CD4-positive, alpha-beta T cell (primary cell): Measurements from ENCODE around the gene TEPSIN. TPM values are rescaled to one million over a fixed set of nuclear protein-coding genes. Genes with fewer than 3 reads are reported as not detected.

Experiments
- ATAC-seq: fragments of 200-7000 bp; cut with Tn5 transposase; one replicate; pipeline ENCODE4 v1.10.0; 2022; ENCODE audit warnings: mild to moderate bottlenecking; ENCODE audit not compliant: poor library complexity
- CTCF ChIA-PET: fragments of 350-600 bp; sonication (Branson Sonifier 250); formaldehyde crosslinking; loops from one replicate; lab custom pipeline; 2021; ENCODE audit warnings: antibody characterized with exemption, inconsistent platforms; lab: Charles Lee
- POLR2A ChIA-PET: fragments of 350-600 bp; sonication (Branson Sonifier 250); formaldehyde crosslinking; loops from one replicate; lab custom pipeline; 2021; ENCODE audit warnings: antibody characterized with exemption, inconsistent platforms; lab: Charles Lee
- DNase-seq, 14 experiments: peaks; one replicate each; pipeline ENCODE4 v3.0.0-alpha.2; 2013 to 2020; ENCODE audit warnings: mixed read lengths in 2 of 14
- H3K27ac ChIP-seq, 2 donors: one replicate each; pipeline versions ENCODE4 v1.5.1 to v1.7.0; 2013; ENCODE audit warnings: low read length in 2 of 2, low read depth in 1 of 2, mild to moderate bottlenecking in 1 of 2
- H3K27me3 ChIP-seq, 2 experiments: 1 replicate in 1 of 2; 2 replicates in 1 of 2; pipeline versions ENCODE4 v1.6.1 to v1.7.0; 2013; ENCODE audit warnings: low read length in 2 of 2, control low read depth in 1 of 2, mild to moderate bottlenecking in 1 of 2, moderate library complexity in 1 of 2; ENCODE audit not compliant: insufficient read depth in 2 of 2, control insufficient read depth in 1 of 2
- H3K36me3 ChIP-seq: one replicate; pipeline ENCODE4 v1.6.1; 2013; ENCODE audit warnings: low read length, control low read depth; ENCODE audit not compliant: insufficient read depth
- H3K4me1 ChIP-seq: one replicate; pipeline ENCODE4 v1.6.1; 2013; ENCODE audit warnings: low read length, control low read depth; ENCODE audit not compliant: insufficient read depth
- H3K4me3 ChIP-seq: one replicate; pipeline ENCODE4 v1.5.1; 2013; ENCODE audit warnings: mild to moderate bottlenecking, low read length, moderate library complexity
- H3K9me3 ChIP-seq, 2 experiments: 1 replicate in 1 of 2; 2 replicates in 1 of 2; pipeline versions ENCODE4 v1.6.1 to v1.7.0; 2013; ENCODE audit warnings: low read length in 2 of 2, mild to moderate bottlenecking in 2 of 2, control low read depth in 1 of 2, moderate library complexity in 1 of 2; ENCODE audit not compliant: control insufficient read depth in 1 of 2, insufficient read depth in 1 of 2
- H3K27ac Mint-ChIP-seq: one replicate; pipeline ENCODE4 v1.8.0; 2020; ENCODE audit warnings: mixed read lengths
- H3K27me3 Mint-ChIP-seq: one replicate; pipeline ENCODE4 v1.8.0; 2021; ENCODE audit warnings: mixed read lengths
- H3K36me3 Mint-ChIP-seq: one replicate; pipeline ENCODE4 v1.8.0; 2021; ENCODE audit warnings: low read depth, mixed read lengths
- H3K4me1 Mint-ChIP-seq: one replicate; pipeline ENCODE4 v1.8.0; 2021; ENCODE audit warnings: low read depth, mixed read lengths
- H3K4me3 Mint-ChIP-seq: one replicate; pipeline ENCODE4 v1.8.0; 2020; ENCODE audit warnings: mild to moderate bottlenecking, mixed read lengths
- H3K9me3 Mint-ChIP-seq: one replicate; pipeline ENCODE4 v1.8.0; 2020; ENCODE audit warnings: mixed read lengths
- CTCF ChIP-seq: fragments of 200-600 bp; IDR thresholded peaks from one replicate; pipeline ENCODE4 v1.8.0; 2022; ENCODE audit warnings: antibody characterized with exemption, mild to moderate bottlenecking
- intact Hi-C, 2 experiments: fragments of 100-400 bp; cut with DNase I in 1 of 2; cut with micrococcal nuclease in 1 of 2; formaldehyde crosslinking; loops; one replicate each; pipeline versions ENCODE4 v1.15.1 to v1.9.0; 2023 to 2025; cut with DNase I, micrococcal nuclease
- total RNA-seq, 174 experiments: library from RNA in 2 of 174; stranded (reverse) in 2 of 174; gene quantifications; one replicate each; pipeline ENCODE4 v1.2.3 and lab custom pipeline; 2021 to 2026

Gene TEPSIN
- total RNA-seq, 2 experiments from 2014 or later = 68.2 to 74.4 TPM

- CTCF ChIA-PET = no interaction called here
Observed at GRCh38 chr17:81244358-81245023, 5.6 kb upstream of the TEPSIN start.

GRCh38 chr17:81243333-81243664 is 4.4 kb upstream of the TEPSIN start:
- Histone ChIP-seq H3K36me3 (peaks cover 11% of the 10 kb centered on the region), H3K4me1 (peaks cover 30% of the 10 kb centered on the region), H3K4me3 (no peak overlapping the region), H3K9me3 (no peaks in the 10 kb centered on the region), H3K27ac (no peak overlapping the region), H3K27me3 (no peaks in the 10 kb centered on the region)
- H3K27me3 Mint-ChIP-seq = no peaks in the 10 kb centered on the region
- H3K36me3 Mint-ChIP-seq = peaks cover 10% of the 10 kb centered on the region
- no peaks in the 10 kb centered on the region for H3K9me3 Mint-ChIP-seq
- peaks cover 23% of the 10 kb centered on the region for H3K4me1 Mint-ChIP-seq
- DNase-seq = no peak
- no peak for ATAC-seq
- ChIA-PET CTCF (no interaction called here), POLR2A (no interaction called here)
- H3K27ac Mint-ChIP-seq = no peak overlapping the region
- intact Hi-C loops = loop anchor here (5.0 kb wide), 2 partner anchors 101 to 211 kb away; no protein-coding TSS in a partner anchor
- H3K4me3 Mint-ChIP-seq = no peak overlapping the region
- TF ChIP-seq CTCF = no peak

More at GRCh38 chr17:81244358-81245023, 5.6 kb upstream of the TEPSIN start:
- no peak overlapping the region for H3K27ac Mint-ChIP-seq
- H3K4me3 Mint-ChIP-seq = peak overlapping the region; percentile 15
- POLR2A ChIA-PET = interaction anchor here (1.1 kb wide), 1 partner anchor 22 kb away, joined by 3 read pairs; the partner anchor contains the start of gene CEP131
- no peak for DNase-seq
- intact Hi-C loops = loop anchor here (5.0 kb wide), 2 partner anchors 102 to 212 kb away; no protein-coding TSS in a partner anchor
- no peak overlapping the region for H3K4me3 ChIP-seq
- H3K4me1 ChIP-seq = peaks cover 28% of the 10 kb centered on the region
- H3K27ac ChIP-seq = no peak overlapping the region
- H3K27me3 ChIP-seq = no peaks in the 10 kb centered on the region
- ATAC-seq = no peak
- peaks cover 18% of the 10 kb centered on the region for H3K4me1 Mint-ChIP-seq
- H3K9me3 ChIP-seq = no peaks in the 10 kb centered on the region
- peaks cover 13% of the 10 kb centered on the region for H3K36me3 ChIP-seq
- no peaks in the 10 kb centered on the region for H3K27me3 Mint-ChIP-seq
- no peak for TF ChIP-seq CTCF
- H3K36me3 Mint-ChIP-seq = peaks cover 5% of the 10 kb centered on the region
- H3K9me3 Mint-ChIP-seq = no peaks in the 10 kb centered on the region

- Mint-ChIP-seq H3K27ac (no peak overlapping the region), H3K9me3 (no peaks in the 10 kb centered on the region), H3K4me3 (peak overlapping the region; percentile 74), H3K27me3 (no peaks in the 10 kb centered on the region), H3K4me1 (peaks cover 29% of the 10 kb centered on the region), H3K36me3 (peaks cover 10% of the 10 kb centered on the region)
- POLR2A ChIA-PET = no interaction called here
- Histone ChIP-seq H3K9me3 (no peaks in the 10 kb centered on the region), H3K36me3 (peaks cover 11% of the 10 kb centered on the region), H3K4me1 (peaks cover 36% of the 10 kb centered on the region), H3K27me3 (no peaks in the 10 kb centered on the region), H3K4me3 (no peak overlapping the region), H3K27ac (no peak overlapping the region)
- no peak for TF ChIP-seq CTCF
- ATAC-seq (no peak), DNase-seq (no peak)
- intact Hi-C loops = loop anchor here (5.0 kb wide), 2 partner anchors 100 to 210 kb away; no protein-coding TSS in a partner anchor
- CTCF ChIA-PET = no interaction called here
Observed at GRCh38 chr17:81242421-81243332, 3.8 kb upstream of the TEPSIN start.
